LNCAP (cell line): ENCODE results near the gene ARHGAP28.

Experiments
- CTCF ChIP-seq: fragments of 450-650 bp; IDR thresholded peaks from 2 replicates; pipeline ENCODE4 v1.5.1; 2017; ENCODE audit warnings: mild to moderate bottlenecking

Gene ARHGAP28

GRCh38 chr18:6951336-6952090 is 222.0 kb downstream of the ARHGAP28 start:
- TF ChIP-seq CTCF, result no peak

- TF ChIP-seq CTCF, result no peak
Measured at GRCh38 chr18:6954501-6954900, 225.0 kb downstream of the ARHGAP28 start.

- no peak for TF ChIP-seq CTCF
Measured at GRCh38 chr18:6955304-6955703, 225.8 kb downstream of the ARHGAP28 start.

- no peak for TF ChIP-seq CTCF
Measured at GRCh38 chr18:6956495-6956894, 227.0 kb downstream of the ARHGAP28 start.

GRCh38 chr18:6956999-6957398 is 227.5 kb downstream of the ARHGAP28 start:
- no peak for TF ChIP-seq CTCF

GRCh38 chr18:6959110-6959509 is 229.6 kb downstream of the ARHGAP28 start:
- no peak for TF ChIP-seq CTCF

GRCh38 chr18:6960124-6960523 is 230.6 kb downstream of the ARHGAP28 start:
- no peak for TF ChIP-seq CTCF

- TF ChIP-seq CTCF, result no peak
Measured at GRCh38 chr18:6960656-6961055, 231.1 kb downstream of the ARHGAP28 start.
